DND-41 (cell line): ENCODE results near the gene PCDHGA5.
"Not testable (repeated sequence)": the region's sequence is repeated elsewhere in the genome, so short reads cannot be mapped to it uniquely, and the experiment has no call there.

Source experiments
- ATAC-seq: fragments of 200-7000 bp; cut with Tn5 transposase; 3 replicates; pipeline ENCODE4 v1.9.1; 2021; ENCODE audit warnings: low read depth; ENCODE audit not compliant: insufficient read depth
- DNase-seq: peaks from one replicate; pipeline ENCODE4 v3.0.0-alpha.2; 2020
- H2AFZ ChIP-seq: 2 replicates; pipeline ENCODE4 v1.6.0; 2012; ENCODE audit warnings: low read depth, low read length
- H3K27ac ChIP-seq: 2 replicates; pipeline ENCODE4 v1.5.1; 2012; ENCODE audit warnings: low read length, inconsistent platforms
- H3K27me3 ChIP-seq: fragments of 200-600 bp; sonication (generic); 2 replicates; pipeline ENCODE4 v1.6.0; 2012; ENCODE audit warnings: low read length, mild to moderate bottlenecking, inconsistent platforms; ENCODE audit not compliant: insufficient read depth, poor library complexity
- H3K36me3 ChIP-seq: 2 replicates; pipeline ENCODE4 v1.5.1; 2012; ENCODE audit warnings: low read length, inconsistent platforms; ENCODE audit not compliant: insufficient read depth
- H3K4me1 ChIP-seq: 2 replicates; pipeline ENCODE4 v1.5.1; 2012; ENCODE audit warnings: mild to moderate bottlenecking, low read length; ENCODE audit not compliant: insufficient read depth
- H3K4me2 ChIP-seq: 2 replicates; pipeline ENCODE4 v1.6.0; 2012; ENCODE audit warnings: mild to moderate bottlenecking, moderate library complexity, low read length, inconsistent platforms; ENCODE audit not compliant: insufficient read depth
- H3K4me3 ChIP-seq, 2 experiments: fragments of 200-600 bp in 1 of 2; shearing (Covaris generic) in 1 of 2; 2 replicates each; pipeline ENCODE4 v1.5.1; 2012 to 2016; ENCODE audit warnings: inconsistent platforms in 2 of 2, low read length in 2 of 2, mild to moderate bottlenecking in 2 of 2, low read depth in 1 of 2, moderate library complexity in 1 of 2
- H3K79me2 ChIP-seq: 2 replicates; pipeline ENCODE4 v1.6.0; 2012; ENCODE audit warnings: low read length, inconsistent platforms; ENCODE audit not compliant: insufficient read depth
- H3K9ac ChIP-seq: 2 replicates; pipeline ENCODE4 v1.6.0; 2012; ENCODE audit warnings: low read depth, mild to moderate bottlenecking, inconsistent platforms, low read length, moderate library complexity
- H3K9me3 ChIP-seq: 2 replicates; pipeline ENCODE4 v1.5.1; 2012; ENCODE audit warnings: low read length, moderate library complexity, mild to moderate bottlenecking, inconsistent platforms; ENCODE audit not compliant: insufficient read depth, severe bottlenecking
- H4K20me1 ChIP-seq: 2 replicates; pipeline ENCODE4 v1.6.0; 2012; ENCODE audit warnings: low read length; ENCODE audit not compliant: insufficient read depth
- CTCF ChIP-seq: IDR thresholded peaks from 2 replicates; pipeline ENCODE4 v1.5.1; 2012; ENCODE audit warnings: borderline replicate concordance, low read length, moderate library complexity, mild to moderate bottlenecking; ENCODE audit not compliant: poor library complexity, severe bottlenecking; ENCODE audit errors: extremely low read depth
- EZH2 ChIP-seq: IDR thresholded peaks from 3 replicates; pipeline ENCODE4 v1.6.1; 2012; ENCODE audit warnings: borderline replicate concordance, low read depth, mild to moderate bottlenecking, moderate library complexity, low read length, inconsistent platforms; ENCODE audit not compliant: severe bottlenecking

Gene PCDHGA5

GRCh38 chr5:141402553-141403243 is 38.7 kb downstream of the PCDHGA5 start, which contains the start of gene PCDHGA9:
TSS of gene PCDHGA9 (plus strand) at chr5:141402778. CDS start at chr5:141402953, 175 bp downstream.
- ATAC-seq (0 out of 3 replicates have a peak, but pooled peaks have one; percentile 45), DNase-seq (peak; percentile 27)
- Histone ChIP-seq H2AFZ (peak within 1 kb of the TSS; percentile 51), H3K4me2 (peak within 1 kb of the TSS; percentile 42; the same call in 1 of the 2 replicates), H3K9me3 (no peaks in the 10 kb centered on the region), H3K27ac (no peak within 1 kb of the TSS), H3K79me2 (no peaks in the 10 kb centered on the region), H3K4me1 (no peaks in the 10 kb centered on the region), H3K9ac (no peak within 1 kb of the TSS), H3K4me3 (peak within 1 kb of the TSS in 1 of 2 experiments; percentile 32; a peak in 1 of 4 replicates), H3K27me3 (no peaks in the 10 kb centered on the region), H4K20me1 (no peaks in the 10 kb centered on the region), H3K36me3 (no peaks in the 10 kb centered on the region)
- TF ChIP-seq CTCF: peak; percentile 65
- TF ChIP-seq EZH2: no peak

DNA sequence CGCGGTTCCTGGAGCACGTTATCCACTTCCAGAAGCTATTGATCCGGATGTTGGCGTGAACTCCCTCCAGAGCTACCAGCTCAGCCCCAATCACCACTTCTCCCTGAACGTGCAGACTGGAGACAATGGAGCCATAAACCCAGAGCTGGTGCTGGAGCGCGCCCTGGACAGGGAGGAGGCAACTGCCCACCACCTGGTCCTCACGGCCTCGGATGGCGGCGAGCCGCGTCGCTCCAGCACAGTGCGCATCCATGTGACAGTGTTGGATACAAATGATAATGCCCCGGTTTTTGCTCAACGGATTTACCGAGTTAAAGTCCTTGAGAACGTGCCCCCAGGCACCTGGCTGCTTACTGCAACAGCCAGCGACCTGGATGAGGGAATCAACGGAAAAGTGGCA is 39.4 kb downstream of the PCDHGA5 start:
- no peaks in the 10 kb centered on the region for H3K36me3 ChIP-seq
- TF ChIP-seq EZH2 (no peak), CTCF (no peak)
- ATAC-seq (no peak), DNase-seq (no peak)
- H3K4me3 ChIP-seq: no peak overlapping the region
- H3K79me2 ChIP-seq: no peaks in the 10 kb centered on the region
- no peaks in the 10 kb centered on the region for H3K27me3 ChIP-seq
- no peaks in the 10 kb centered on the region for H3K9me3 ChIP-seq
- H2AFZ ChIP-seq: no peak overlapping the region
- no peaks in the 10 kb centered on the region for H3K4me1 ChIP-seq
- no peaks in the 10 kb centered on the region for H4K20me1 ChIP-seq
- no peak overlapping the region for H3K9ac ChIP-seq
- H3K4me2 ChIP-seq: no peak overlapping the region
- H3K27ac ChIP-seq: no peak overlapping the region

DNA sequence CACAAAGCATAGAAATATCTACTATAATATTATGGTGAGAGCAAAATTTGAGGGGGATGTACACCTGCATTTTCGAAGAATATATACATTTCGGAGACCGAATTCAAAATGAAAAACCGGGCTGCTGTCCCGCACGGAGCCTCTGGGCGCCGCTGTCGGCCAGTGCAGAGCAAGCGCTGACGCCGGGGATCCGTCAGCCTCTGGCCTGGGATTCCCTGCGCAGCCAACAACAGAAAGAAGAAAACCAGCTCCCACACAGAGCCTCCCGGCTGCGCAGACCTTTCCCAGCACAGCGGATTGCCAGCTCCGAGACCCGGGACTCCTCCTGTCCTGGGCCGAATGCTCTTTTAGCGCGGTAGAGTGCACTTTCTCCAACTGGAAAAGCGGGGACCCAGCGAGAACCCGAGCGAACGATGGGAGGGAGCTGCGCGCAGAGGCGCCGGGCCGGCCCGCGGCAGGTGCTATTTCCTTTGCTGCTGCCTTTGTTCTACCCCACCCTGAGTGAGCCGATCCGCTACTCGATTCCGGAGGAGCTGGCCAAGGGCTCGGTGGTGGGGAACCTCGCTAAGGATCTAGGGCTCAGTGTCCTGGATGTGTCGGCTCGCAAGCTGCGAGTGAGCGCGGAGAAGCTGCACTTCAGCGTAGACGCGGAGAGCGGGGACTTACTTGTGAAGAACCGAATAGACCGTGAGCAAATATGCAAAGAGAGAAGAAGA is 44.0 kb downstream of the PCDHGA5 start, which contains the start of gene PCDHGB6:
Gene PCDHGB6, plus strand, starts transcription at position 232 of the 716 bp plus-strand sequence. Its CDS starts 182 bp downstream, at position 414.
- not testable (repeated sequence) for H4K20me1 ChIP-seq, ATAC-seq, H3K4me2 ChIP-seq, H3K9ac ChIP-seq, H3K9me3 ChIP-seq, H3K27me3 ChIP-seq, H3K27ac ChIP-seq, H3K79me2 ChIP-seq, H3K4me1 ChIP-seq, H3K36me3 ChIP-seq, DNase-seq, H2AFZ ChIP-seq, H3K4me3 ChIP-seq

- H2AFZ ChIP-seq: no peak overlapping the region
- no peak overlapping the region for H3K9ac ChIP-seq
- no peaks in the 10 kb centered on the region for H3K79me2 ChIP-seq
- H3K4me1 ChIP-seq: no peaks in the 10 kb centered on the region
- ATAC-seq (no peak), DNase-seq (no peak)
- no peaks in the 10 kb centered on the region for H4K20me1 ChIP-seq
- H3K4me3 ChIP-seq: no peak overlapping the region
- H3K9me3 ChIP-seq: no peaks in the 10 kb centered on the region
- H3K4me2 ChIP-seq: no peak overlapping the region
- H3K27me3 ChIP-seq: no peaks in the 10 kb centered on the region
- no peak for TF ChIP-seq CTCF
- no peak for TF ChIP-seq EZH2
- no peak overlapping the region for H3K27ac ChIP-seq
- H3K36me3 ChIP-seq: no peaks in the 10 kb centered on the region
Observed at GRCh38 chr5:141409598-141410306, 45.8 kb downstream of the PCDHGA5 start.
